ENCODE results near the gene PARD3.
A peak's percentile ranks its signal among the peaks of the same experiment; 100 is the strongest.

Gene PARD3

DNA sequence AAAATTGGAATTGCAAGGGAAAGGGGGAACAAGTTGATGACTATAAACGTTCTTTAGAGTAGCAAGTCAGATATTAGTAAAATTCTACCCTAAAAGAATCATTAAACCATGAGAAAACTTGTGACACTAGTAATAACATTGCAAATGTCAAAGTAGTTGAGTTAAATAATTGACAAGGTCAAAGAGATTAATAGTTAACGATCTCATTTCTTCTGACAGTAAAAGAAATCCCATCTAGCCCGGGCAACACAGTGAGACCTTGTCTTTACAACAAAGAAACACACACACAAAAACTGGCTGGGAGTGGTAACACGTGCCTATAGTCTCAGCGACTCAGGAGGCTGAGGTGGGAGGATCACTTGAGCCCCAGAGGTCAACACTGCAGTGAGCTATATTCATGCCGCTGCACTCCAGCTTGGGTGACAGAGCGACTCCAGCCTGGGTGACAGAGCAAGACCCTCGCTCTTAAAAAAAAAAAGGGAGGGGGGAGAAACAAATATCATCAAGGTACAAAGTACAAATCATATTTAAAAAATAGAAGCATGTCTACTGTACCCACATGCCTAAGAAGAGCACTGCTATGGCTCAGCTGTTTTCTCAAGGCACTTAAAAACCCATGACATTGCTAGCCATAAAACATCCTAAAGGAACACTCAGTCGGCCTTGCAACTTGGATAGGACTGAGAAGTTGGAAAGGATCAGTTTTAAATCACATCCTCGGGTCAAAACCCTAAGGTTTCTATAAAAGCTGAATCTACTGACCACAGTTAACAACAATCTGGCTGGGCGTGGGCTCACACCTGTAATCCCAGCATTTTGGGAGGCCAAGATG, 401.1 kb downstream of the PARD3 start:
- H3K4me3 ChIP-seq (ENCODE audit: severe bottlenecking) = no peak overlapping the region
- TF ChIP-seq, protein P1, sequence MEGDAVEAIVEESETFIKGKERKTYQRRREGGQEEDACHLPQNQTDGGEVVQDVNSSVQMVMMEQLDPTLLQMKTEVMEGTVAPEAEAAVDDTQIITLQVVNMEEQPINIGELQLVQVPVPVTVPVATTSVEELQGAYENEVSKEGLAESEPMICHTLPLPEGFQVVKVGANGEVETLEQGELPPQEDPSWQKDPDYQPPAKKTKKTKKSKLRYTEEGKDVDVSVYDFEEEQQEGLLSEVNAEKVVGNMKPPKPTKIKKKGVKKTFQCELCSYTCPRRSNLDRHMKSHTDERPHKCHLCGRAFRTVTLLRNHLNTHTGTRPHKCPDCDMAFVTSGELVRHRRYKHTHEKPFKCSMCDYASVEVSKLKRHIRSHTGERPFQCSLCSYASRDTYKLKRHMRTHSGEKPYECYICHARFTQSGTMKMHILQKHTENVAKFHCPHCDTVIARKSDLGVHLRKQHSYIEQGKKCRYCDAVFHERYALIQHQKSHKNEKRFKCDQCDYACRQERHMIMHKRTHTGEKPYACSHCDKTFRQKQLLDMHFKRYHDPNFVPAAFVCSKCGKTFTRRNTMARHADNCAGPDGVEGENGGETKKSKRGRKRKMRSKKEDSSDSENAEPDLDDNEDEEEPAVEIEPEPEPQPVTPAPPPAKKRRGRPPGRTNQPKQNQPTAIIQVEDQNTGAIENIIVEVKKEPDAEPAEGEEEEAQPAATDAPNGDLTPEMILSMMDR (IDR thresholded peaks at IDR 0.05; ENCODE audit: poor library complexity, severe bottlenecking) = no peak
- H3K36me3 ChIP-seq (ENCODE audit: low read depth) = no peaks in the 10 kb centered on the region
- H3K27ac ChIP-seq (ENCODE audit: poor library complexity, severe bottlenecking) = no peak overlapping the region
- no peaks in the 10 kb centered on the region for H3K9me3 ChIP-seq (ENCODE audit: severe bottlenecking)
- no peaks in the 10 kb centered on the region for H3K4me1 ChIP-seq (ENCODE audit: insufficient read depth, poor library complexity, severe bottlenecking)
- no peak for ATAC-seq (ENCODE audit: low read depth)
- no peaks in the 10 kb centered on the region for H3K27me3 ChIP-seq (ENCODE audit: insufficient read depth, poor library complexity, severe bottlenecking)
- DNase-seq (ENCODE audit: low spot score) = no peak

DNA sequence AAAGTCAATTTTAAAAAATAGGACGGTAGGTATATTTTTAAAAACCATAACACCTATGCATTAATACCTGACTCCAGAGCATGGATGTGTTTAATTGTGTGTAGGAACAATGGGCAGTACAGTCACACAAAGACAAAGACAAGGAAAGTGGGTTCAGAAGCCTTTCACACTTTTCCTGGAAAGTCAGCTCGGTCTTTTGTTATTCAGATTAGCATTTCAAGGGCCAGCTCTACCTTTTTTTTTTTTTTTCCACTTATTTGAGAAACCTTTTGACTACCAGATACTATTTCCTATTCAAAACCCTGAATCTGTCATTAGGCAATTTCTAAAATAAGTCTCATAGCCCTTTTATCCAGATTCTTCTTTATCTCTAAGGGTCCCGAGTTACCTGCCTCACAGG, 401.9 kb downstream of the PARD3 start:
- TF ChIP-seq, protein P1 (IDR thresholded peaks at IDR 0.05; ENCODE audit: poor library complexity, severe bottlenecking) = no peak
- ATAC-seq (ENCODE audit: low read depth) = no peak
- H3K9me3 ChIP-seq (ENCODE audit: severe bottlenecking) = no peaks in the 10 kb centered on the region
- H3K27ac ChIP-seq (ENCODE audit: poor library complexity, severe bottlenecking) = no peak overlapping the region
- H3K4me1 ChIP-seq (ENCODE audit: insufficient read depth, poor library complexity, severe bottlenecking) = no peaks in the 10 kb centered on the region
- no peaks in the 10 kb centered on the region for H3K36me3 ChIP-seq (ENCODE audit: low read depth)
- no peak for DNase-seq (ENCODE audit: low spot score)
- H3K4me3 ChIP-seq (ENCODE audit: severe bottlenecking) = no peak overlapping the region
- H3K27me3 ChIP-seq (ENCODE audit: insufficient read depth, poor library complexity, severe bottlenecking) = no peaks in the 10 kb centered on the region

DNA sequence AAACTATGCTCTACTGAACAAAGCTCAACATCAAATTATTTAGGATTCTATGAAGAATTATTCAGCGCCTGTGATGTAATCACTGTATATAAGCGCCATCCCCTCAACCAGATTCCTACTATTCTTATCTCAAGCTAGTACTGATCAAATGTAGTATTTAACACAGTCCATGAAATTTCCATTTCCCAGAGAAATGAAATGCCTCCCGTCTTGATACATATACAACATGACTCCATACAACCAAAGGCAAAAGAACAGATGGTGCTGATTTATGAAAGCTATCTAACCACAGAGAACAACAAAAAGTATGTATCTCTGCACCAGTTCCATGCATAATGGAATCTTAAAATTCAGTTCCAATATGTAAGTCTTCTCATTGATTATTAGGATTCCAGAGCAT, 406.1 kb downstream of the PARD3 start:
- ATAC-seq (ENCODE audit: low read depth) (no peak), DNase-seq (ENCODE audit: low spot score) (no peak)
- no peaks in the 10 kb centered on the region for H3K27me3 ChIP-seq (ENCODE audit: insufficient read depth, poor library complexity, severe bottlenecking)
- no peak overlapping the region for H3K27ac ChIP-seq (ENCODE audit: poor library complexity, severe bottlenecking)
- TF ChIP-seq, protein P1 (IDR thresholded peaks at IDR 0.05; ENCODE audit: poor library complexity, severe bottlenecking) = no peak
- H3K36me3 ChIP-seq (ENCODE audit: low read depth) = no peaks in the 10 kb centered on the region
- no peaks in the 10 kb centered on the region for H3K9me3 ChIP-seq (ENCODE audit: severe bottlenecking)
- H3K4me3 ChIP-seq (ENCODE audit: severe bottlenecking) = no peak overlapping the region
- peaks cover 15% of the 10 kb centered on the region for H3K4me1 ChIP-seq (ENCODE audit: insufficient read depth, poor library complexity, severe bottlenecking)

DNA sequence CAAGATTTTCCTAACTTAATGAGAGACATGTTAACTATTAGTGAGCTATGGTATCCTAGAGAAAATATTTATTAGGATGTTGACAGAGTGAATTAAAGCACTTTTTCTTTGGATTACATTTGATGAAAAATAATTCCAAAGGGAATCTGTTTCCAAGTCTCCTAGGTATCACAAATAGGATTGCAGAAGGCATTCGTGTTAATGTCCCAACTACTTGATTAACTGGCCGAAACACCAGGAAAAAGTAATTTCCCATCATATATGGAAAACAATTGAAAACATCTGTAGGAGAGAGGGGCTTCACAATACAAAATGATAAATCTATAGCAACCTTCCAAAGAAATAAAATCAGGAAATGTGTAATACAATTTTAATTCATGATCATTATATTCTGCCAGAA, 406.7 kb downstream of the PARD3 start:
- Histone ChIP-seq H3K27ac (ENCODE audit: poor library complexity, severe bottlenecking) (no peak overlapping the region), H3K4me1 (ENCODE audit: insufficient read depth, poor library complexity, severe bottlenecking) (peaks cover 15% of the 10 kb centered on the region), H3K4me3 (ENCODE audit: severe bottlenecking) (no peak overlapping the region), H3K27me3 (ENCODE audit: insufficient read depth, poor library complexity, severe bottlenecking) (no peaks in the 10 kb centered on the region), H3K36me3 (ENCODE audit: low read depth) (no peaks in the 10 kb centered on the region), H3K9me3 (ENCODE audit: severe bottlenecking) (no peaks in the 10 kb centered on the region)
- TF ChIP-seq, protein P1 (IDR thresholded peaks at IDR 0.05; ENCODE audit: poor library complexity, severe bottlenecking) = no peak
- ATAC-seq (ENCODE audit: low read depth) (no peak), DNase-seq (ENCODE audit: low spot score) (no peak)

DNA sequence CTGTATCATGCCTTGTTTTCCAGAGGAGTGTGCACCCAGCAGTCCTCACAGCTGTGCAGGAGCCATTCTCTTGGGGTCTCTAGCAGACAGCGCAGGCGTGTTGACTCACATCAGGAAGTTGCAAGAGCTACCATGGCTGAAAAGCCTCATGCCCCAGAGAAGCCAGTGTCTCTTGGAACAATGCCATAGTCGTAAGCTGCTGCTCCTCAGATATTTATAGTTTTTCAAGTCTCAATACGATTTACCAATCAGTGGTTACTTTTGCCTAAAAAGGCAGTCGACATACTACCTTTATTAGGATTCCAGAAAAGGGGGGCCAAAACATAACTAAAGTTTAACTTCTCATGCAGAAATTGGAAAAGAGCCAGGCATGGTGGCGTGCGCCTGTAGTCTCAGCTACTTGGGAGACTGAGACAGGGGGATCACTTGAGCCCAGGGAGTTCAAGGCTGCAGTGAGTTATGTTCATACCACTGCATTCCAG, 407.7 kb downstream of the PARD3 start:
- Histone ChIP-seq H3K4me3 (ENCODE audit: severe bottlenecking) (no peak overlapping the region), H3K27ac (ENCODE audit: poor library complexity, severe bottlenecking) (peak overlapping the region; percentile 56), H3K36me3 (ENCODE audit: low read depth) (no peaks in the 10 kb centered on the region), H3K9me3 (ENCODE audit: severe bottlenecking) (no peaks in the 10 kb centered on the region), H3K27me3 (ENCODE audit: insufficient read depth, poor library complexity, severe bottlenecking) (no peaks in the 10 kb centered on the region), H3K4me1 (ENCODE audit: insufficient read depth, poor library complexity, severe bottlenecking) (peaks cover 15% of the 10 kb centered on the region)
- TF ChIP-seq, protein P1 (IDR thresholded peaks at IDR 0.05; ENCODE audit: poor library complexity, severe bottlenecking) = no peak
- ATAC-seq (ENCODE audit: low read depth) = peak; percentile 57; the same call in 2 of the 3 replicates
- DNase-seq (ENCODE audit: low spot score) = no peak
